Tibial nerve (tissue), 4 donors: ENCODE data around the gene TTLL8. TPM values are rescaled to one million over a fixed set of nuclear protein-coding genes. Genes with fewer than 3 reads are reported as not detected.

Experiments used
- DNase-seq, 2 donors: peaks; one replicate each; pipeline ENCODE4 v3.0.0-alpha.2; 2019; ENCODE audit warnings: low spot score in 2 of 2
- H3K27ac ChIP-seq, 4 donors: fragments of 200-600 bp; sonication (generic) in 3 of 4; one replicate each; pipeline ENCODE4 v1.5.1; 2017 to 2019; ENCODE audit warnings: mild to moderate bottlenecking in 1 of 4
- H3K27me3 ChIP-seq, 2 donors: fragments of 200-600 bp; sonication (generic) in 1 of 2; one replicate each; pipeline versions ENCODE4 v1.5.1 to v1.6.0; 2017 to 2019
- H3K36me3 ChIP-seq, 3 donors: fragments of 200-600 bp; sonication (generic); one replicate each; pipeline ENCODE4 v1.5.1; 2018 to 2019
- H3K4me1 ChIP-seq, 4 donors: fragments of 200-600 bp; sonication (generic) in 3 of 4; one replicate each; pipeline ENCODE4 v1.5.1; 2017 to 2019
- H3K4me3 ChIP-seq, 4 donors: fragments of 200-600 bp; sonication (generic) in 3 of 4; one replicate each; pipeline ENCODE4 v1.5.1; 2017 to 2019; ENCODE audit warnings: mild to moderate bottlenecking in 1 of 4, moderate library complexity in 1 of 4
- H3K9me3 ChIP-seq, 4 donors: fragments of 200-600 bp; sonication (generic) in 3 of 4; one replicate each; pipeline ENCODE4 v1.5.1; 2017 to 2019
- CTCF ChIP-seq, 5 experiments: fragments of 200-600 bp in 3 of 5; fragments of 450-650 bp in 2 of 5; sonication (generic) in 3 of 5; IDR thresholded peaks; one replicate each; pipeline ENCODE4 v1.5.1; 2016 to 2019; ENCODE audit warnings: antibody characterized with exemption in 5 of 5, mild to moderate bottlenecking in 3 of 5, moderate library complexity in 2 of 5
- EP300 ChIP-seq, 2 donors: sonication (generic); formaldehyde crosslinking; IDR thresholded peaks; one replicate each; pipeline ENCODE4 v1.6.1; 2017; ENCODE audit warnings: antibody characterized with exemption in 2 of 2, mild to moderate bottlenecking in 1 of 2
- POLR2A ChIP-seq, 2 donors: fragments of 450-650 bp; IDR thresholded peaks; one replicate each; pipeline ENCODE4 v1.6.1; 2017; ENCODE audit warnings: antibody characterized with exemption in 2 of 2, mild to moderate bottlenecking in 2 of 2, moderate library complexity in 2 of 2
- WGBS, 2 donors: methylation state at CpG; one replicate each; pipeline ENCODE4 v1.1.5; 2018; 5-methylcytosine and 5-hydroxymethylcytosine counted together
- total RNA-seq, 4 donors: library from RNA; depleted of rRNA; stranded (reverse); fragments of >200 nt; gene quantifications; one replicate each; pipeline ENCODE4 v1.1.0, GENCODE V29; 2016

TTLL8 gene
- total RNA-seq, 4 donors from 2014 or later = not detected

DNA sequence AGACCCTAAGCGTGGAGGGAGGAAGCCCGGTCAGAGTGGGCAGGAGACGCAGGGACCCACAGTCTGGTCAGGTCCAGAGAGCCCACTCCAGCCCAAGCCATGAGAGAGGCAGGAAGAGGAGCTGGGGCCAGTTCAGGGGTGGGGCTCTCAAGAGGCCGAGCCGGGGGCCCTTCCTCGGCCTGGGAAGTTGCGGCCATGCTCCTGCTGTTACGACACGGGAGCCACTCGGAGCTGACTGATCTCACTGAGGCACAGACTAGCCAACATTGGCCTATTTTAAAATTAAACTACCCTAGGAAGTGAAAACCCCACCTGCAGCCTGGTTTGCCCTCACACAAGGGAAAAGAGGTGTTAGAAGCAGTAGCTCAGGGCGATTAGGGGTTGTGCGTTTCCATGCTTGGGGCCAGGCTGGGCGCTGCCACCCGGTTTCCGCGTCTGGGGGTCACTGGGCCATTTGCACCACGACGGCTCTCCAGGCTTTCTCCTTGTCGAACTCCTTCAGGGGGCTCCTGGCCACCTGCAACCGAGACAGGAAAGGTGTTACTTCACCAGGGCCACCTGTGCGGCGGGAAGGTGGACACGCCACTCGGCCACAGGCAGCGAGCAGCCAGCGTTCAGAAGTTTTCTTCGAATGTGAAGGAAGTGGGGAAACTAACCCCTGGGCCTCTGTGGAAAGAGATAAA is 3.2 kb upstream of the TTLL8 start:
- Histone ChIP-seq H3K27ac (no peak overlapping the region), H3K9me3 (no peaks in the 10 kb centered on the region), H3K27me3 (peaks cover 4 to 58% of the 10 kb centered on the region in 2 donors), H3K36me3 (no peaks in the 10 kb centered on the region), H3K4me3 (no peak overlapping the region), H3K4me1 (peaks cover 0 to 18% (median 11%) of the 10 kb centered on the region in 4 donors)
- TF ChIP-seq EP300 (IDR thresholded peaks at IDR 0.05) (no peak), CTCF (IDR thresholded peaks at IDR 0.05) (no peak), POLR2A (IDR thresholded peaks at IDR 0.05) (no peak)
- no peak for DNase-seq
- 84 to 87% methylated on average over 25 to 26 of the region's 27 CpGs for WGBS, 2 donors

DNA sequence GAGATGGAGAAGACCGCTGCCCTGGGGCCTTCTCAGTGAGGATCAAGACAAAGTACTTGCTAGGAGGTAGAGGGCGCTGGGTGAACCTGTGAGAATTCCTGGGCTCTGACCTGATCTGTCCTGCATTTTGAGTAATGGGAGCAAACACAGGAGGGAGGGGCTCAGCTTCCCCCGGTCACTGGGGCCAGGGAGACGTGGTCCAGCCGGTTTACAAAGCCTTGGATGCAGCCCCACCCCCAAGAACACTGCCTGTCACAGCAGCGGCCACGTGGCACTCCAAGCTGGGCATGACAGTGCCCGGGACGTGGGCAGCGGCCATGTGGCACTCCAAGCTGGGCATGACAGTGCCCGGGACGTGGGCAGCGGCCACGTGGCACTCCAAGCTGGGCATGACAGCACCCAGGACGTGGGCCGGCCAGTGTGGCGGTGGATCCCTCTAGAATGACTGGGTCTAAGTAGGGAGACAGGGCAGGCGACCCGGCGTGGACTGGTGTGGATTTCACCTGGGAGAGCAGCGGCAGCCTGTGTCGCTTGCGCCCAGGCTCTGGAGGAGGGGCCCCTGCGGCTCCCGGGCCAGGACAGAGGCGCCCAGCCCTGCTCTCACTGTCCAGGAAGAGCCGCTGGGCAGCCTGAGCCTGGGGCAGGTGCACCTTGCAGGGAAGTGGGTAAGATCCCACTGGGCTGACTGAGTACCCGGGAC is 2.5 kb upstream of the TTLL8 start:
- TF ChIP-seq EP300 (IDR thresholded peaks at IDR 0.05) (no peak), POLR2A (IDR thresholded peaks at IDR 0.05) (no peak), CTCF (IDR thresholded peaks at IDR 0.05) (no peak)
- no peak for DNase-seq
- Histone ChIP-seq H3K9me3 (no peaks in the 10 kb centered on the region), H3K27me3 (peaks cover 4 to 58% of the 10 kb centered on the region in 2 donors), H3K36me3 (no peaks in the 10 kb centered on the region), H3K27ac (no peak overlapping the region), H3K4me1 (peaks cover 0 to 18% (median 11%) of the 10 kb centered on the region in 4 donors), H3K4me3 (no peak overlapping the region)
- WGBS, 2 donors = 77 to 78% methylated on average over 13 to 20 of the region's 28 CpGs

- no peak for DNase-seq
- H3K4me1 ChIP-seq = peaks cover 0 to 18% (median 11%) of the 10 kb centered on the region in 4 donors
- peaks cover 4 to 54% of the 10 kb centered on the region in 2 donors for H3K27me3 ChIP-seq
- TF ChIP-seq EP300 (IDR thresholded peaks at IDR 0.05) = no peak
- TF ChIP-seq POLR2A (IDR thresholded peaks at IDR 0.05) = no peak
- no peak for TF ChIP-seq CTCF (IDR thresholded peaks at IDR 0.05)
- no peaks in the 10 kb centered on the region for H3K36me3 ChIP-seq
- H3K9me3 ChIP-seq = no peaks in the 10 kb centered on the region
- 85 to 90% methylated on average over 7 of the region's 7 CpGs for WGBS, 2 donors
- no peak overlapping the region for H3K27ac ChIP-seq
- H3K4me3 ChIP-seq = no peak overlapping the region
These were observed 1.8 kb upstream of the TTLL8 start for GRCh38 chr22:50059881-50060262.

- no peak for DNase-seq
- 8 to 9% methylated on average over 29 to 31 of the region's 31 CpGs for WGBS, 2 donors
- peaks cover 4 to 50% of the 10 kb centered on the region in 2 donors for H3K27me3 ChIP-seq
- no peak overlapping the region for H3K27ac ChIP-seq
- H3K36me3 ChIP-seq = no peaks in the 10 kb centered on the region
- no peak for TF ChIP-seq EP300 (IDR thresholded peaks at IDR 0.05)
- no peak for TF ChIP-seq POLR2A (IDR thresholded peaks at IDR 0.05)
- no peak for TF ChIP-seq CTCF (IDR thresholded peaks at IDR 0.05)
- H3K9me3 ChIP-seq = peaks cover 0 to 4% (median 0%) of the 10 kb centered on the region in 4 donors
- peak overlapping the region in 1 of 4 donors; percentile 27 for H3K4me3 ChIP-seq
- peaks cover 0 to 18% (median 11%) of the 10 kb centered on the region in 4 donors for H3K4me1 ChIP-seq
These were observed 1.1 kb upstream of the TTLL8 start for GRCh38 chr22:50058906-50059880.
